ENCODE measurements around the gene SUCLG2.

The SUCLG2 gene

DNA sequence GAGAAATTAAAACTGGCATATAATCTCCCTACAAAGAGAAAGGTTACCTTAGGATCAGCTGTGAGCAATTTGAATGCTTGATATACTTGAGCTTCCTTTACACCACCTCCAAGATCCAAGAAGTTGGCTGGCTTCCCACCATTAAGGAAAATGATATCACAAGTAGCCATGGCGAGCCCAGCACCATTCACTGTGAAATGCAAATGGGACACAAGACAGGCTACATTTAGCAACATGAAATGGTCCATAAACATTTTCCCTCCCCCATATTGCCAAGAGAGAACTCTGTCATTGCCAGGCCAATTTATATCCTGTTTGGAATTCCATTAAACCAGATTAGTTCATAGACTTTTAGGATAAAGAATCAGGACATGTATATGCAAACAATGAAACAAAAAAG lies 158.7 kb downstream of the SUCLG2 start:
- no peak for DNase-seq

DNA sequence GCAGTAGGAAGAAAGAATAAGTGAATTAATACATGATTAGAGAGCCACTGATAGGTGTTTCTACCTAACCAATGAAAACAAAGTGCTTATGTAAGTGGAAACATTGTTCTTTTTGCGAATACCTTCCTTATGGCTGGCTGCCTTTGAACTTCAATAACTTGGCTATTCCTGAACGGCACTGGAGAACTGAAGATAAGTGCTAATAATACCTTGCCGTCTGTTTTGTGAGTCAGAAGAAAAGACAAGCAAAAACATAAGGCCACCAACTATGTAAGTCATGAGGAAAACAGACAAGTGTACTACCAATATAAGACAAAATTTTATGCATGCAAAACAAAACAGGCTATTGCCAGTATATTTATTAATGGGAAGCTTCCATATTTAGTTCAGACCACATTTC lies 160.6 kb downstream of the SUCLG2 start:
- no peak for DNase-seq

DNA sequence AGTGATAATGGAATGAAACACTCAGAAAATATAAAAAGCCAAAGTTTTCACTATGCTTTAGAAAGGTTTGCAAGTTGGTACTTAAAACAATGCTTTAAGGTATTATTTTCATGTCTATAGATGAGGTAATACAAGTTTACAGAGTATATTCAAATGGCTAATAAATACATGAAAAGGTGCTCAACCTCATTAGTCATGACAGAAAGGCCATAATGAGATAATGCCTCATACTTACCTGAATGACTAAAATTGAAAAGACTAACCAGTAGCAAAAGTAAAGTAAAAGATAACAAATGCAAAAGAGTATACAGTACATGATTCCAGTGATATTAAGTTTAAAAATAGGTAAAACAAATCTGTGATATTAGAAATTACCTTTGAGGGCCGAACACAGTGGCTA lies 163.8 kb downstream of the SUCLG2 start:
- DNase-seq, result no peak

- DNase-seq, result no peak
Observed at GRCh38 chr3:67489816-67490215, 164.6 kb downstream of the SUCLG2 start.

DNA sequence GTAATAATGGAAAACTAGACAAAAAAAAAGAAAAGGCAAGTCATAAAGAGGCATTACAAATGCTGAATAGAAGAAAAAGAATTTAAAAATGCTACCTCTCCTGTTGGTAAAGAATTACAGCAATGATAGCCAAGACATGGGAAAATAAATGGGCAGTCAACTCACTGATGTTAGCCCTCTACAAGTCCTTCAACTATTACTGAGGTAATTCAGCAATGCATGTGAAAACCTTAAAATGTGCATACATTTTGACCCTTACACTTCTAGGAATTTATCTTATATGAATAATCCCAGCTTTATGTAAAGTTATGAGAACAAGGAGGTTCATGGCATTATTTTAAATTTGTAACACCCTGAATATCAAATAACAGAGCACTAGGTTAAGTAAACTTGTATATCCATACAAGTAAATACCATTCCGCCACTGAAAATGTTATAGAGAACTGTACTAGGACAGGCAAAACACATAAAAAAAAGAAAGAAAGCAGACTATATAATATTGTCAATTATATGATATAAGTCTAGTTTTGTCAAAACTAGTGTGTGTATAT lies 166.8 kb downstream of the SUCLG2 start:
- DNase-seq, result no peak

DNA sequence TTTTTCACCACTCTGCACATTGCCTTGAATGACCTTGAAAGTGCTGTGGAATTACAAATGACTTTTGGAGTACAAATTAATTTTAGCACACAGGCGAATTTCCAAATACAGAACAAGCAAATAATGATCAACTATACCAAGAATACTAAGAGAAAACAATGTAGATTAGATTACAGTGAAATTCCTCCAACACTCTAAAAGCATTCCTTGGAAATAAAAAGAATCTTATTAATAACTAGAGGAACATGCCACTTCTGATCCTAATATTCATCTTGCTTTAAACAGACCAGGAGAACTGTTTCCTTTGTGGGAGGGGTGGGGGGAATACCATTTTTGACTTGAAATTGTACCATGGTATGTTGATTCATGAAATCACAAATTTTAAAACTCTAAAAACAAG lies 167.5 kb downstream of the SUCLG2 start:
- no peak for DNase-seq

GRCh38 chr3:67484085-67484484 lies 170.3 kb downstream of the SUCLG2 start:
- DNase-seq, result no peak

- DNase-seq, result no peak
Observed at GRCh38 chr3:67481126-67481525, 173.3 kb downstream of the SUCLG2 start.

- DNase-seq, result no peak
Observed at GRCh38 chr3:67478423-67478822, 176.0 kb downstream of the SUCLG2 start.

- DNase-seq, result no peak
Observed at GRCh38 chr3:67474311-67474710, 180.1 kb downstream of the SUCLG2 start.

DNA sequence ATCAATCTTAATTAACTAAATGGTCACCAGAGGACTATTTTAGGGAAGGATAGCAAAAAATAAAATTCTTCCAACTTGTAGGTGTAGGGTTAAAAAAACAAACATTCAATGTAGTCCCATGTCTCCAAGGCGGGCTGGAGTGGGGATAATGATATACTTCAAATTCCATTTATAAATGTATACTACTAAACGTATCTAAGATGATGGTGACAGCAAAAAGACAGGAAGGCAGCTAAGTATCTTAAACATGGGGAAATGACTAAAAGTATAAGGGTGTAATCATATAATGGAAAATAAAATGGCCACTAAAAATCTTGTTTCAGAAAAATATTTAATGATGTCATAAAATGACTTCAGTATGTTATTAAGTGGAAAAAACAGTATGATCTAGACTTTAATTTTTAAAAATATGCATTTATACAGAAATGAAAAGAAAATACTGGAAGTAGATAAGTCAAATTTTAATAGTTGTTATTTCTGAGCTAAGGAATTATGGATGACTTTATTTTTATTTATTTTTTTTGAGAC lies 181.7 kb downstream of the SUCLG2 start:
- DNase-seq, result no peak

DNA sequence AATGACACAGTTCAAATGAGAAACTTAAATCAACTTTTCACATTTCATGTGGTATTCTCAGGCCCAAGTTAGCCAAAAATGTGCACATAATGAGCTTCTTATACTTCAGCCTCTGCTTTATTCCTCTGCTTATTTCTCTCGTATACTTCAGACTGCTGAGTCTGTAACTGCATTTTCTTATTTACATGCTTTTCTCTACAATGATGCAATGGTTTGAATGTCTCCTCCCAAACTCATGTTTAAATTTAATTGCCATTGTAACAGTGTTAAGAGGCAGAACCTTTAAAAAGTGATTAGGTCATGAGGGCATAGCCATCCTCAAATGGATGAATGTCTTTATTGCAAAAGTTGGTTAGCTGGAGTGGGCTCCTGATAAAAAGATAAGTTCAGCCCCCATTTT lies 184.2 kb downstream of the SUCLG2 start:
- no peak for DNase-seq

DNA sequence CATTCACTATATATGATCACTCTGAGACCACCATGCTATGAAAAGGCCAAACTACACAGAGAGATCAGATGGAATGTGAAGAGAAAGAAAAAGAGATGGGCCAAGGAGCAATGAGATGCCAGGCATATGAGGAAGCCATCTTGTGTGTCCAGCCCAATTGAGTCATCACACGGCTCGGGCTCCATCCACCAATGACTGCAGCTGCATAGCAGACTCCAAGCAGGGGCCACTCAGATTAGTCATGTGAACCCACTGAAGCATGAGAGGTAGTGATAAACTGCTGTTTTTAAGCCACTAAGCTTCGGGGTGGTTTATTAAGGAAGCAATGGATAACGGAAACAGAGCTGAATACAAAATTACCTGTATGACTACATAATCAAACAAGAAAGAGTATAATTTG lies 185.9 kb downstream of the SUCLG2 start:
- no peak for DNase-seq

DNA sequence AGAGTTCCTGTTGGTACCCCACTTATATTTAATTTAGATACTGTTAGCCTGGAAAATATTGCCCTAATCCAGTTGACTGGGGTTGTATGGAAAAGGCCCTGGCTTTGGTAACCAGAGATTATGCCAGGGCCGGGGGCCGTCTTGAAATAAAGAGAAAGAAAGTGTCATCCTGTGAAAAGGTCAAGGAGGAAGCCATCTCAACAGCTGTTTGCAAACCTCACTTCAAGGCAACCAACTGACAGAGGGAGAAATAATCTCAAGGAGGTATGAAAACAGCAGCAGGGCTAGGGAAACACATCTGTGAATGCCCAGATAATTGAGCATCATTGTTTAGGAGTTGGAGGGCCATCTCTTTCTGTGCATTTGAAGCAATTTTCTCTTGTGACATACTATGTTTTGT lies 190.8 kb downstream of the SUCLG2 start:
- DNase-seq, result no peak

DNA sequence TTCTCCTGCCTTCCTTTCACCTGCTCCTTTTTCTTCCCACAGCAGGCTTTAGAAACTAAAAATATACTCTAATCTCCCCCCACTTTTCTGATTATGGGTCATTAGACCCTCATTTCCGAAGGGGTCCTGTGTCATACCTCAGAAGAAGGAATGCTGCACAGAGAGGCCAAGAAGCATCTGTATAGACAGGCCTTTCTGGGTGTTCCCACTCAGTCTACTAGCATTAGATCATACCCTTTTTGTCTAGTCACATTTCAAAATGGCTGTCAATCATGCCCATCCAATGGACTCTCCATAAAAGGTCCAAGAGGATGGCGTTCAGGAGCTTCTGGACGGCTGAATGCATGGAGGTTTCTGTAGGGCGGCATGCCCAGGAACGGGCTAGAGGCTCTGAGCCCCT lies 192.2 kb downstream of the SUCLG2 start:
- no peak for DNase-seq

DNA sequence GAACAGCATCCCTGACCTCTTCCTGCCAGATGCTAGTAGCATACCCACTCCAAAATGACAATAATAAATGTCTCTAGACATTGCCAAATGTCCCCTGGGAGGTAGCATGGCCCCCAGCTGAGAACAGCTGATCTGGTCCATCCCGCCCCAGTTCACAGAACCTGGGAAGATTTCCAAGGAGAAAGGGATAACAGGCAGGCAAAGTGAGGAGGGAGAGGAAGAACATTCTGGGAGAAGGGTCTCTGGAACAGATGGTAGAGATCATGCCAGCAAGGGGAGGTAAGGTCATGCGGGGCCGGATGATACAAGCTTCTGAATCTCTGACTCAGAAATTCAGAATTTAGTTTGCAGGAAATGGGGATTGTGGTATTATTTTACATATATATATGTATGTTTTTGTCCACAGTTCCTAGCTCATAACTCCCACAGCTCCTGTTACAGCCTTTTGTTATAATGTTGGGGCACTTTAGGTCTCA lies 192.7 kb downstream of the SUCLG2 start:
- DNase-seq, result no peak

DNA sequence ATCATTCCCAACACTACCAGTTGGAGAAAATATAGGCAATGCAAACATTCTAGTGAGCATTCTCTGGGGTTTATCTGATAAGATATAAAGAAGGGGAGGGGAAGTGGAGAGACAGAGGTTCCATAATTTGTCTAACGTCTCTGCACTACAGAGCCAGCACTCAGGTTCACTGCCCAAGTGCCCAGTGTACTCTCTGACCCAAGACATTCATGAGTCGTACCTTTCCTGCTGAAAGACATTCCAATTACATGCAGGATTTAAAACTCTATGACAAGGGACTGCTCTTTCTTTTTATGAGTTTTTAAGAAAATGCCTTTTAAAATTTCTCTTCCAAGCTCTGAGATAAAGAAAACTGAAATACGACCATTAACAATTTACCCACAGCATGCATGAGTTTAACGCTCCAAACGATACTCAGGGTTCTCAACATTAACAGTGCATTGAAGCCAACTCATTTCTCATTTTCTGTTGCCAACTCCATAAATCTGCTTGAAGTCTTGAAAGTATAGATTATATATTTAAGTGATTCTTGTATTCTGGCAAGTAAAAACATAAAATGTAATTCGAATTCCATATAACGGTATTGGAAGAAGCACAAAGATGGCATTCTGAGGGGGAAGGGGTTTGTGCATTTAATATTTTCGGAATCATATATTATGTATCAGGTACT lies 193.4 kb downstream of the SUCLG2 start:
- no peak for DNase-seq

DNA sequence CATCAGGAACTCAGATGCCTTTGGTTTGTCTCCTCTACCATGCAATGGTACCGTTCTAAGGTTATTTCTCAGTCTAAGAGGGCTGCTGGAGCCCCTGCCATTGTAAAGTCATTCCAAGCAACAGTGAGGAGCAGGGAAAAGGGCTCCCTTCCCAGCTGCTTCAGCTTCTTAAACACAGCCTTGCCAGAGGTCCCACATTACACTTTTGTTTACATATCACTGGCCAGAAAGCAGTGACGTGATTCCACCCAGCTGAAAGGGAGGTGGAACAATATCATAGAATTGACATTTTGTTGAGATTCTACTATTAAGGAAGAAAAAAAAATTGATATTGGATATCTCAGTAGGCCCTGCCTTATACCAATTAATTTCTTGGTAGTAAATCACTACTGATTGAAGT lies 194.6 kb downstream of the SUCLG2 start:
- no peak for DNase-seq

- DNase-seq, result no peak
Observed at GRCh38 chr3:67458896-67459530, 195.4 kb downstream of the SUCLG2 start.

GRCh38 chr3:67458408-67458807 lies 196.0 kb downstream of the SUCLG2 start:
- DNase-seq, result no peak

GRCh38 chr3:67453628-67454027 lies 200.8 kb downstream of the SUCLG2 start:
- no peak for DNase-seq

DNA sequence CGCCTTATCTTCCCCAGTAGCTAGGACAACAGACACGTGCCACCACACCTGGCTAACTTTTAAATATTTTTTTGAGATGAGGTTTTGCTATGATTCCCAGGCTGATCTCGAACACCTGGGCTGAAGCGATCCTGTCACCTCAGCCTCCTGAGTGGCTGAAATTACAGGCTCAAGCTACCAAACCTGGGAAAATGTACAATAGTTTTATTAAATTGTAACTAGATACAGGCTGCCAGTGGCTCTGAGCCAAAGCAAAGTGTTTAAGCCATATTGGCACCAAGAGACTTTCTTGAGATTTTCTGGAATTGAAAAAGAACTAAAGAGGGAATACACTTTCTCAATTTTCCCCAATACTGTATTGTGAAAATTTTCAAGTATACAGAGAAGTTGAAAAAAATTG lies 204.3 kb downstream of the SUCLG2 start:
- DNase-seq, result no peak

DNA sequence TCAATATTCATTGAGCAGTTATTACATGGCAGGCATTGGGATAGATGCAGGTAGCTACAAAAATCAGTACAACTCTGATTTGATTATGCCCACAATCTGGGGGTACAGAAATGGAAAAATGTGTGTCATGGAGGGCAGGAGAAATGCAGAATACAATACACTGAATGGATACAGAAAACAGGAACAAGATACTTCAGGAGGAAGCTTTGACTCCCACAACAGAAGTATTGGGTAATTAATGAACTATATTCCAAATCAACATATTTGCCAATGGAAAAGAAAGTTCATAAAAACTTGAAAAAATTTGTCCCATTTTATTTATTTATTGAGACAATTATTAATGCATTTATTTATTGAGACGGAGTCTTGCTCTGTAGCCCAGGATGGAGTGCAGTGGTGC lies 207.0 kb downstream of the SUCLG2 start:
- DNase-seq, result no peak

- DNase-seq, result no peak
Observed at GRCh38 chr3:67437789-67438188, 216.6 kb downstream of the SUCLG2 start.

Measured in stimulated activated CD4-positive, alpha-beta T cell treated with anti-CD3 and anti-CD28 coated beads, Interleukin-2, amount 100 ng/mL, for 48 hours (primary cell).